Measurements from ENCODE around the gene TBC1D24.

Gene TBC1D24

GRCh38 chr16:2500918-2501750 is 26.2 kb downstream of the TBC1D24 start:
- Histone ChIP-seq H3K4me2 (ENCODE audit: low read depth, low read length, poor library complexity, severe bottlenecking) (no peak overlapping the region), H3K9me2 (replicated peaks; ENCODE audit: insufficient read depth, low read length) (no peaks in the 10 kb centered on the region), H3K9ac (ENCODE audit: low read length) (no peak overlapping the region), H3K27me3 (ENCODE audit: low read length) (no peaks in the 10 kb centered on the region), H3K4me3 (ENCODE audit: insufficient read depth, low read length, poor library complexity, severe bottlenecking) (no peak overlapping the region), H3F3A (ENCODE audit: insufficient read depth) (peaks cover 2% of the 10 kb centered on the region; the same call in 1 of the 2 replicates), H3K9me3 (ENCODE audit: insufficient read depth, low read length) (no peaks in the 10 kb centered on the region), H2AFZ (ENCODE audit: low read depth, low read length, severe bottlenecking) (no peak overlapping the region), H3K79me2 (ENCODE audit: insufficient read depth, low read length) (no peaks in the 10 kb centered on the region), H4K20me1 (ENCODE audit: low read depth, low read length) (no peaks in the 10 kb centered on the region), H3K27ac (ENCODE audit: low read depth, low read length) (no peak overlapping the region), H3K36me3 (ENCODE audit: low read length) (no peaks in the 10 kb centered on the region)
- TF ChIP-seq CTCF (IDR thresholded peaks at IDR 0.05; ENCODE audit: insufficient read depth, low read length, poor library complexity, severe bottlenecking) (peak; percentile 87), EZH2phosphoT487 (conservative IDR thresholded peaks at IDR 0.05; ENCODE audit: low read length) (no peak)

DNA sequence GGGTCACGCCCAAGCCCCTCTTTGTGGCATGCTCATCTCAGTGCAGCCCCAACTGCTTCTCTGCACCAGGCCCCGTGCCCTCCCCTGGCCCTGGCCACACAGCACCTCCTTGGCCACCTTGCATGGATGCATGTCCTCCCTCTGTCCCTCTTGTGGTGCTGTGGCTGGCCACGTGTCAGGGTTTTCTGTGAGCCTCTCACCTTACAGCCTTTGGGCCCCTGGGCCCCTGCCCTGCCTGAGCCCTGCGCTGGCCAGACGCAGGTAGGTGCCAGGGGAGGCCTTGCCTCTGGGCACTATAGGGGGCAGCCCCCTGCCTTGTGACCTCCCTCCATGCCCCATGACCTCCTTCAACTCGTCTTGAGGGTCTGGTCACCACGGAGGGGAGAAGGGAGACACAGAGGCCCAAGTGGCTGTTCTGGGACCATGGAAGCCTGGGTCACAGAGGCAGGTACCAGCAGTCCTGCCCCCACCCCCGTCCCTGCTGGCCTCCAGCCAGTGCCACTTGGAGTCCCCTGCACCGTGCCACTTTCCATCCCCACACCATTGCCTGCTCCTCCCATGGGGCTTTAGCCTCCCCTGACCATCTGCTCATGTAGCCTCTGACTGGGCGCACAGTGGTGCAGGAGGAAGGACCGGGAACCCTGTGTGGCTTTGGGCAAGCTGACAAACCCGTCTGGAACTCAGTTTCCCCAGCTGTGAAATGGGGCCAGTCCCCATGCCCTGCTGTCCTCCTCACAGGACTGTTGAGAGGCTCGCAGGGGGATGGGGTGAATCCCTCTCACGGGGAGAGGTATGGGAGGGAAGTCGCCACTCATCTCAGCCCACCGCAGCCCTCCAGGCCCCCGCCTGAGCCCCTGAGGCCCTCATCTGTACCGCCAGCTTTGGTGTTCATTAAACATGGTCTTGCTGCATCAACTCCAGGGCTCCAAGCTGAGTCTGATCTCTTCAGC is 27.3 kb downstream of the TBC1D24 start:
- H3K4me2 ChIP-seq (ENCODE audit: low read depth, low read length, poor library complexity, severe bottlenecking): no peak overlapping the region
- H3F3A ChIP-seq (ENCODE audit: insufficient read depth): peaks cover 2% of the 10 kb centered on the region; the same call in 1 of the 2 replicates
- H4K20me1 ChIP-seq (ENCODE audit: low read depth, low read length): no peaks in the 10 kb centered on the region
- H3K9ac ChIP-seq (ENCODE audit: low read length): no peak overlapping the region
- no peak overlapping the region for H3K27ac ChIP-seq (ENCODE audit: low read depth, low read length)
- no peaks in the 10 kb centered on the region for H3K27me3 ChIP-seq (ENCODE audit: low read length)
- no peaks in the 10 kb centered on the region for H3K79me2 ChIP-seq (ENCODE audit: insufficient read depth, low read length)
- H3K9me2 ChIP-seq (replicated peaks; ENCODE audit: insufficient read depth, low read length): no peaks in the 10 kb centered on the region
- no peak for TF ChIP-seq EZH2phosphoT487 (conservative IDR thresholded peaks at IDR 0.05; ENCODE audit: low read length)
- no peak for TF ChIP-seq CTCF (IDR thresholded peaks at IDR 0.05; ENCODE audit: insufficient read depth, low read length, poor library complexity, severe bottlenecking)
- no peak overlapping the region for H2AFZ ChIP-seq (ENCODE audit: low read depth, low read length, severe bottlenecking)
- no peak overlapping the region for H3K4me3 ChIP-seq (ENCODE audit: insufficient read depth, low read length, poor library complexity, severe bottlenecking)
- no peaks in the 10 kb centered on the region for H3K9me3 ChIP-seq (ENCODE audit: insufficient read depth, low read length)
- H3K36me3 ChIP-seq (ENCODE audit: low read length): no peaks in the 10 kb centered on the region

GRCh38 chr16:2505695-2506094 is 30.8 kb downstream of the TBC1D24 start:
- no peaks in the 10 kb centered on the region for H3K27me3 ChIP-seq (ENCODE audit: low read length)
- H3K4me3 ChIP-seq (ENCODE audit: insufficient read depth, low read length, poor library complexity, severe bottlenecking): no peak overlapping the region
- H3F3A ChIP-seq (ENCODE audit: insufficient read depth): peaks cover 2% of the 10 kb centered on the region; the same call in 1 of the 2 replicates
- no peaks in the 10 kb centered on the region for H3K9me2 ChIP-seq (replicated peaks; ENCODE audit: insufficient read depth, low read length)
- H3K27ac ChIP-seq (ENCODE audit: low read depth, low read length): no peak overlapping the region
- no peaks in the 10 kb centered on the region for H3K36me3 ChIP-seq (ENCODE audit: low read length)
- no peaks in the 10 kb centered on the region for H3K79me2 ChIP-seq (ENCODE audit: insufficient read depth, low read length)
- H3K9me3 ChIP-seq (ENCODE audit: insufficient read depth, low read length): no peaks in the 10 kb centered on the region
- H2AFZ ChIP-seq (ENCODE audit: low read depth, low read length, severe bottlenecking): no peak overlapping the region
- H3K9ac ChIP-seq (ENCODE audit: low read length): no peak overlapping the region
- no peak for TF ChIP-seq CTCF (IDR thresholded peaks at IDR 0.05; ENCODE audit: insufficient read depth, low read length, poor library complexity, severe bottlenecking)
- no peak for TF ChIP-seq EZH2phosphoT487 (conservative IDR thresholded peaks at IDR 0.05; ENCODE audit: low read length)
- H3K4me2 ChIP-seq (ENCODE audit: low read depth, low read length, poor library complexity, severe bottlenecking): no peak overlapping the region
- H4K20me1 ChIP-seq (ENCODE audit: low read depth, low read length): no peaks in the 10 kb centered on the region

All from SU-DHL-6 (cell line).